Endothelial cell of umbilical vein (primary cell): Measurements from ENCODE around the gene GRIK3. TPM values are rescaled to one million over a fixed set of nuclear protein-coding genes. Genes with fewer than 3 reads are reported as not detected.

Experiments used
- BruUV-seq: library from RNA; stranded (reverse); fragments of 400-500 nt; replicated peaks from 2 replicates; lab custom pipeline; 2021; lab: Mats Ljungman, UMichigan
- CTCF ChIA-PET: fragments of 300-600, 350-600 bp; sonication (Branson Sonifier 250); formaldehyde crosslinking; loops from one replicate; lab custom pipeline; 2021; ENCODE audit warnings: antibody characterized with exemption, inconsistent platforms; lab: Charles Lee
- POLR2A ChIA-PET: fragments of 300-600, 350-600 bp; sonication (Branson Sonifier 250); formaldehyde crosslinking; loops from one replicate; lab custom pipeline; 2021; ENCODE audit warnings: antibody characterized with exemption, inconsistent platforms; lab: Charles Lee
- DNase-seq: peaks from one replicate; pipeline ENCODE4 v3.0.0-alpha.2; 2011; ENCODE audit warnings: low read depth, low spot score
- FAIRE-seq: peaks from 2 replicates; lab custom pipeline; 2011; peaks lifted over from hg19 to GRCh38; lab: Jason Lieb, UNC
- H2AFZ ChIP-seq: 2 replicates; pipeline ENCODE4 v1.6.0; 2012; ENCODE audit warnings: low read depth, low read length, control low read depth, inconsistent platforms
- H3K27ac ChIP-seq: 2 replicates; pipeline ENCODE4 v1.5.1; 2011; ENCODE audit warnings: low read depth, mild to moderate bottlenecking, control low read depth, low read length, moderate library complexity; ENCODE audit not compliant: insufficient read depth
- H3K27me3 ChIP-seq, 2 experiments: 2 replicates each; pipeline versions ENCODE4 v1.6.0 to v1.6.1; 2011; ENCODE audit warnings: low read length in 2 of 2, mixed read lengths in 1 of 2; ENCODE audit not compliant: control insufficient read depth in 2 of 2, insufficient read depth in 2 of 2
- H3K36me3 ChIP-seq, 2 experiments: 2 replicates in 1 of 2; 3 replicates in 1 of 2; pipeline ENCODE4 v1.5.1; 2011; ENCODE audit warnings: low read length in 2 of 2, mild to moderate bottlenecking in 1 of 2, moderate library complexity in 1 of 2; ENCODE audit not compliant: control insufficient read depth in 2 of 2, insufficient read depth in 2 of 2; ENCODE audit errors: extremely low read depth in 1 of 2
- H3K4me1 ChIP-seq: 3 replicates; pipeline ENCODE4 v1.5.1; 2011; ENCODE audit warnings: mild to moderate bottlenecking, low read length; ENCODE audit not compliant: control insufficient read depth, insufficient read depth; ENCODE audit errors: extremely low read depth
- H3K4me2 ChIP-seq: 2 replicates; pipeline ENCODE4 v1.6.1; 2011; ENCODE audit warnings: low read length, control low read depth, mixed read lengths; ENCODE audit not compliant: insufficient read depth
- H3K4me3 ChIP-seq, 3 experiments: fragments of 200-600 bp in 1 of 3; sonication (generic), shearing (Covaris generic) in 1 of 3; replicated peaks in 1 of 3; 2 replicates each; pipeline ENCODE4 v1.5.1; 2011 to 2016; ENCODE audit warnings: control low read depth in 3 of 3, low read length in 3 of 3, mild to moderate bottlenecking in 2 of 3, inconsistent platforms in 1 of 3, low read depth in 1 of 3, moderate library complexity in 1 of 3; ENCODE audit not compliant: insufficient read depth in 1 of 3
- H3K79me2 ChIP-seq: 2 replicates; pipeline ENCODE4 v1.6.0; 2012; ENCODE audit warnings: low read length, inconsistent platforms; ENCODE audit not compliant: control insufficient read depth, insufficient read depth
- H3K9ac ChIP-seq: replicated peaks from 2 replicates; pipeline ENCODE3; 2011; ENCODE audit warnings: low read length, control low read depth; ENCODE audit not compliant: insufficient read depth; ENCODE audit errors: extremely low read depth
- H3K9me1 ChIP-seq: replicated peaks from 3 replicates; pipeline ENCODE4 v1.6.0; 2011; ENCODE audit warnings: mild to moderate bottlenecking, low read length; ENCODE audit not compliant: control insufficient read depth, insufficient read depth; ENCODE audit errors: extremely low read depth
- H3K9me3 ChIP-seq: replicated peaks from 2 replicates; pipeline ENCODE4 v1.5.1; 2012; ENCODE audit warnings: low read length, inconsistent platforms; ENCODE audit not compliant: control insufficient read depth, insufficient read depth
- H4K20me1 ChIP-seq: replicated peaks from 2 replicates; pipeline ENCODE3; 2011; ENCODE audit warnings: mild to moderate bottlenecking, low read length; ENCODE audit not compliant: control insufficient read depth, insufficient read depth; ENCODE audit errors: extremely low read depth
- CTCF ChIP-seq, 2 donors: IDR thresholded peaks; 1 replicate in 1 of 2; 2 replicates in 1 of 2; pipeline ENCODE4 v1.5.1; 2011; ENCODE audit warnings: low read length in 2 of 2, mild to moderate bottlenecking in 2 of 2, moderate library complexity in 2 of 2, control low read depth in 1 of 2, inconsistent platforms in 1 of 2, low read depth in 1 of 2; ENCODE audit not compliant: insufficient read depth in 1 of 2; ENCODE audit errors: extremely low read depth in 1 of 2
- FOS ChIP-seq: IDR thresholded peaks from 2 replicates; pipeline ENCODE4 v1.6.1; 2011; ENCODE audit warnings: mild to moderate bottlenecking, low read length, moderate library complexity, borderline replicate concordance; ENCODE audit not compliant: insufficient read depth
- GATA2 ChIP-seq: IDR thresholded peaks from 2 replicates; pipeline ENCODE4 v1.7.0; 2011; ENCODE audit warnings: low read depth, mild to moderate bottlenecking, moderate library complexity, mixed read lengths, low read length; ENCODE audit not compliant: insufficient read length, insufficient read depth
- JUN ChIP-seq: IDR thresholded peaks from 2 replicates; pipeline ENCODE4 v1.6.1; 2011; ENCODE audit warnings: borderline replicate concordance, low read depth; ENCODE audit not compliant: insufficient read length, insufficient read depth
- MAX ChIP-seq: IDR thresholded peaks from 2 replicates; pipeline ENCODE4 v1.6.1; 2011; ENCODE audit not compliant: insufficient read depth, insufficient read length
- MYC ChIP-seq: IDR thresholded peaks from one replicate; pipeline ENCODE4 v1.6.1; 2011; ENCODE audit warnings: mild to moderate bottlenecking, low read depth, low read length
- POLR2A ChIP-seq: IDR thresholded peaks from 2 replicates; pipeline ENCODE4 v1.6.1; 2012; ENCODE audit warnings: low read depth, mild to moderate bottlenecking, control low read depth, low read length
- POLR2AphosphoS5 ChIP-seq: IDR thresholded peaks from 2 replicates; pipeline ENCODE4 v1.6.1; 2012; ENCODE audit warnings: low read depth, mild to moderate bottlenecking, control low read depth, low read length, moderate library complexity; ENCODE audit not compliant: insufficient read depth
- dilution Hi-C: fragments of 300-500 bp; cut with MboI; formaldehyde crosslinking; loops from one replicate; pipeline ENCODE4 v1.15.0; 2019; ENCODE audit warnings: low sequenced_read_pairs; ENCODE audit not compliant: extremely low pct_ligation_motif_present
- intact Hi-C: fragments of 100-400 bp; cut with micrococcal nuclease; formaldehyde crosslinking; loops from one replicate; pipeline ENCODE4 v1.10.0; 2022
- polyA plus RNA-seq, 4 experiments: library from polyadenylated mRNA; depleted of rRNA in 3 of 4; stranded (reverse) in 3 of 4; unstranded in 1 of 4; fragments of >200 nt; gene quantifications; 2 replicates each; pipeline versions ENCODE4 v1.2.1 to v1.2.3, GENCODE V29; 2011 to 2012; ENCODE audit warnings: missing spikeins in 1 of 4
- total RNA-seq: library from RNA; stranded (reverse); gene quantifications from 2 replicates; pipeline ENCODE4 v1.2.3, GENCODE V29; 2021

Gene GRIK3
- total and polyA plus RNA-seq, 2 donors (not counting 3 experiments of a cell fraction or from before 2014, with no cell fraction given): not detected

- Histone ChIP-seq H3K9me3 (no peaks in the 10 kb centered on the region), H3K4me1 (no peaks in the 10 kb centered on the region), H2AFZ (no peak overlapping the region), H3K27me3 (no peaks in the 10 kb centered on the region), H3K79me2 (no peaks in the 10 kb centered on the region), H3K27ac (no peak overlapping the region), H3K4me3 (no peak overlapping the region), H4K20me1 (no peaks in the 10 kb centered on the region), H3K4me2 (no peak overlapping the region), H3K9me1 (no peaks in the 10 kb centered on the region), H3K9ac (no peak overlapping the region), H3K36me3 (no peaks in the 10 kb centered on the region)
- FAIRE-seq (no peak), DNase-seq (no peak)
- ChIA-PET CTCF (no interaction called here), POLR2A (no interaction called here)
- no peak for TF ChIP-seq FOS
- TF ChIP-seq MYC: no peak
- TF ChIP-seq GATA2: no peak
- no peak for TF ChIP-seq POLR2AphosphoS5
- no peak for TF ChIP-seq POLR2A
- no peak for TF ChIP-seq CTCF (IDR thresholded peaks at IDR 0.05; ENCODE audit: extremely low read depth in 1 of 2, insufficient read depth in 1 of 2, low read depth in 1 of 2, low read length in 2 of 2)
- TF ChIP-seq MAX: no peak
- TF ChIP-seq JUN: no peak
- intact Hi-C loops: no loop called here
- BruUV-seq: no TSS peak
- dilution Hi-C loops: no loop called here
These were observed 45.5 kb downstream of the GRIK3 start for GRCh38 chr1:36988741-36989193.
